NCI-H460 (cell line): Measurements from ENCODE around the gene BIRC5. TPM values are rescaled to one million over a fixed set of nuclear protein-coding genes. Genes with fewer than 3 reads are reported as not detected.
"Not testable (repeated sequence)": the region's sequence is repeated elsewhere in the genome, so short reads cannot be mapped to it uniquely, and the experiment has no call there.

ENCODE experiments used
- DNase-seq: peaks from one replicate; pipeline ENCODE4 v3.0.0-alpha.2; 2016; ENCODE audit warnings: low read depth; ENCODE audit errors: extremely low read depth
- total RNA-seq: library from RNA; depleted of rRNA; stranded (reverse); fragments of >200 nt; shearing (Covaris generic); gene quantifications from 2 replicates; pipeline ENCODE4 v1.2.3, GENCODE V29; 2014

The BIRC5 gene
- total RNA-seq, 1 experiment from 2014 or later, result 138 TPM

DNA sequence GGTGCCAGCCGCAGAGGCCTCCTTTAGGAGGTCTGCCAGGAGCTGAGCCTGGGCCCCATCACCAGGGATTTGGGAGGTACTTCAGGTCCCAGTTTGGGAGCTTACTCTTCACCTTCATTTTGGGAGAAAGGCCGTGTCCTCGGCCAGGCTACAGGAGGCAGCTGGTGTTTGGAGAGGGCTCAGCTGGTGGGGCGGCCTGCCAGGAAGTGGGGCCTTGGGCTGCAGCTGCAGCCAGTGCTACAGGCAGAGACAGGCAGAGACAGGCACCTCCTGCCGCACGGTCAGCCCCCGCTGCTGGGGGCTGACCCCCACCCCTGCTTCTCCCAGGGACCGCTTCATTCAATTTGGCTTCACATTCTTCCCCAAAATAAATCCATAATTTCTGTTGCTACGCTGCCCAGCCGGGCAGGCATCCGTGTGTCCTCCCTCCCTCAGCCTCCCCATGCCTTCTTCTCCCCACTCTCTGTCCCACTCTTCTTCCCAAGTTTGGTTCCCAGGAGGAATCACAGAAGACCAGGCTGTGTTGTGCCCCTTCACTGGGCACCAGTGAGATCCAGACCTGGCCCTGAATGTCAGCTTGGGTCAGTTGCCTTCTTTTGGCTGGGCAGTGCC is 23.5 kb downstream of the BIRC5 start:
- no peak for DNase-seq

DNA sequence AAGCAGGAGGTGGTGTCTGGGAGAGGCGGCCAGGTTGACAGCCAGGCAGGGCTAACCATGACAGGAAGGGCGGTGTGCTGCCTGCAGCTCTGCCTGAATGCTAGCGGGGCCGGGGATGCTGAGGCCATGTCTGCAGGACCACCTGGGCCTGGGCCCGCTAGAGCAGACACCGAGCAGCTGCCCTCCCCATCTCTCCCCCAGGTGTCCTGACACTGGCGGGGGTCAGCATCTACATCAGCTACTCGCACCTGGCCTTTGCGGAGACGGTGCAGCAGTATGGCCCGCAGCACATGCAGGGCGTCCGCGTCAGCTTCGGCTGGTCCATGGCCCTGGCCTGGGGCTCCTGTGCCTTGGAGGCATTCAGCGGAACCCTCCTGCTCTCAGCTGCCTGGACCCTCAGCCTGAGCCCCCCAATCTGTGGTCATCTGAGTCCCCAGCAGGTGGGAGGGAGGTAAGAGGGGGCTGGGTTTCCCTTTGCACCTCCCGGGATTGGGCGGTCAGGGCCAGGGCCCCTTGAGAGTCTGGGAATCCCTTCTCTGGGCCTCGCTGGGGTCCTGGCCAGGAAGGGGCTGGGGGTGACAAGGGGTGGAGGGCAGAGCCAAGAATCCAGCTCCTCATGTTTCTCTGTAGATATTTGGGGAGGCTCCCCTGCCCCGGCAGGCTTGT is 24.9 kb downstream of the BIRC5 start:
- DNase-seq, result no peak

DNA sequence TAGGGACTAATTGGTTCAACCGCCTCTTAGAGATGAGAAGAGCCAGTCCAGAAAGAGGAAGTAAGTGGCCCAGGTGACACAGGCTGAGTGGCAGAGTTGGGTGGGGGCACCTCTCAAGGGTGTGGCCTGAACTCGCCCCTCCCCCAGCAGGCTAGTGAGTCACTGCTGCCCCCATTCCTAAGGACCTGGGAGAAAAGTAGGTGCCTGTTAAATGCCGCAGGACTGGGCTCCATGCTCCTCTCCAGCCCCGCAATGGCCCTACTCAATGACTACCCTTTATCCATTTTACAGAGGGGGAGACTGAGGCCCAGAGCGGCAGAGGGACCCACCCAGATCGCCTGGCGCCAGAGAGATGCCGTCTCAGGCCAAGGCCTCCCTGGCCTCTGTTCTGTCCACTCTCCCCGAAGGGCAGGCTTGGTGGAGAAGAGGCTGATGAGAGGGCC is 25.5 kb downstream of the BIRC5 start:
- no peak for DNase-seq

DNA sequence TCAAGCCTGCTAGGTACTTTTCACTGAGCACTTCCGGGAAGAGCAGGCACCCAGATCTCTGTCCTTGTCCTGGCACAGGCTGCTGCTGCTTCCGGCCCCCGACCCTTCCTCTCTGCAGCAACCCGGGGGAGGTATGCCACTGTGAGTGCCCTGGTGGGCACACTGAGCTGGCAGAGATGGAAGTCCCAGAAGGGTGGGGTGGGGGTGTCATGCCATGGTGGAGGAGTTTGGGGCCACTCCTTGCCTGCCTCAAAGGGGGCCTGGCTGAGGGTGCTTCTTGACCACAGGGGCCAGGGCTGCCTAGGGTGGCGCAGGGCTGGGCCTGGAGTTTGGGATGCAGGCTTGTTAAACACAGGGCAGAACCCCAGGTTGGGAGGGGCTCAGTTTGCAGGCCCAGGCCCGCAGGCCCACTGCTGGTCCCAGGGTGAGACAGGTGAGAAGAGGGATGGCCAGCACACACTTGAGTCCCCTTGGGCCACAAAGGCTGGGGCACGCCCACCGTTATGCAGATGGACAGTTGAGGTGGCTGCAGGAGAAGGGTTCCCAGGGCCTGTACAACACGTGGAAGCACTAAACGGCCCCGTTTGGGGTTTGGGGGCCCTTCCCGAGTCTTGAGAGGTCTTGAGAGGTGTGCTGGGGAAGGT is 26.1 kb downstream of the BIRC5 start:
- no peak for DNase-seq

DNA sequence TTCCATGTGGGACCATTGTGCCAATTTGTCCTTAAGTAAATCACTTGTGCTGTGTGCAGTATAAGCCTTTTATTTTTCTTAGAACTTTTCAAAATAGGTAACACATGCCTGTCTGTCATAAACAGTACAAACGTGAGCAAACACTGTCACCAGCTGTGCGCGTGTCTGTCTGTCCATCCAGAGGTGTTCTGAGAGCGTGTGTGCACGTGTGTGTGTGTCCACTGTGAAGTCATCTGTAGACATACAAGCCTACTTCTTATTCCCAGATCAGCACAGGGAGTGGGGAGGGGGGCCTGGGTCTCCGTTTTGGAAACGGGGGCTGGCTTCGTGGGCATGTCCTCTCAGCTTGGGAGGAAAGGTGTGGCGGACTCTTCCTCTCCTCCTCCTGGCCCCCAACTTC is 26.8 kb downstream of the BIRC5 start:
- DNase-seq, result no peak

DNA sequence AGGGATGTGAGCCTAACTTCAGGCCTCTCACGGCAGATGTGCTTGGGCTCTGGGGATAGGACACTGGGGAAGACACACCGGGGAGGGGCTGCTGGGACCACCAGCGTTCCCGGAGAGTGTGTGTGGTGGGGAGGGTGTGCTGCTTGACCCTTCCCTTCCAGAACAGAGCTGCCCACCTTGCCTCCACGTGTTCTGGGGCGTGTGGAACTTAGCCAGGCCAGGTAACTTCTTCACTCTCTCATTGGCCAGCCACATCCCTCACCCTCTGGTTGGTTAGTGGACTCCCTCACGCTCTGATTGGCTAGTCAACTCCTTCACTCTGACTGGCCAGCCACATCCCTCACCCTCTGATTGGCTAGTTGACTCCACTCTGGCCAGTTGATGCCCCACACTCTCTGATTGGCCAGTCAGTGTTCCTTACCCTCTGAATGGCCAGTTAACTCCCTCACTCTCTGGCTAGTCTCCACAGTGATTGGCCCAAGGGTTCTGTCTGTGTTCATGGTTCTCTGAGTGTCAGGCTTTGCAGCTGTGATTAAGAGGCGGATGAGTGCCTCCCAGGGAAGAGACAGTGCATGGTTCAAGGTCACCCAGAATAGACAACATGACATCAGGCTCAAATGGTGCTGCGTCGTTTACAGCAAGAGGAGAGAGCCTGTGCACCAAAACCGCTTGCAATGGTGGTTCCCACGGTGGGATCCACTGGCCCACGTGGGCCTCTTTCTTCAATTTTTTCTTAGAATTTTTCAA is 27.4 kb downstream of the BIRC5 start:
- DNase-seq, result peak; percentile 16

DNA sequence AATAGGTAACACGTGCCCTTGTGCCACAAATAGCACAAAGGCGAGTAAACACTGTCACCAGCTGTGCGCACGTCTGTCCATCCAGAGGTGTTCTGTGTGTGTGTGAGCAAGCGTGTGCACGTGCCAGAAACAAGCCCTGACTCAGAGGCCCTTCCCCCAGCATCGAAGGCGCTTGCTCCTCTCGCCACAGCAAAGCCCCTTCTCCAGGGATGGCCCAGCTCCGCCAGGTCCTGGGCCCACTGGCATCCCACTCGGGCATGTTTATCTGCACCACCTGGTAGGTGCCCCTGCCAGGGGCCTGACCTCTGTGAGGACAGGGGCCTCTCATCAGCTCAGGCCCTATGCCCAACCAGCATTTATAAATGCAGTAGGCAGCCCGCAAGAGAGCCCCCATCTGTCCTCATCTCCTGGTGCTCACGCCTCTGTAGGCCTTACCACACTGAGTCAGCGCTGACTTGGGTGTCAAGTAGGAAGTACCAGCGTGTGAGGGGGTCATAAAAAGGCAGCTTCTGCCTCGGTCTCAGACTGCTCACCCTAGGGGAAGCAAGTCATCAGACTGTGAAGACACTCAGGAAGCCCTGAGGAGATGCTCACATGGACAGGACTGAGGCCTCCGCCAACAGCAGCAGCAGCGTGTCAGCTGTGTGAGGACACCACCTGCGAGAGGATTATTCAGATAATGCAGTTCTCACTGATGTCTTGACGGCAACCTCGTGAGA is 28.1 kb downstream of the BIRC5 start:
- no peak for DNase-seq

DNA sequence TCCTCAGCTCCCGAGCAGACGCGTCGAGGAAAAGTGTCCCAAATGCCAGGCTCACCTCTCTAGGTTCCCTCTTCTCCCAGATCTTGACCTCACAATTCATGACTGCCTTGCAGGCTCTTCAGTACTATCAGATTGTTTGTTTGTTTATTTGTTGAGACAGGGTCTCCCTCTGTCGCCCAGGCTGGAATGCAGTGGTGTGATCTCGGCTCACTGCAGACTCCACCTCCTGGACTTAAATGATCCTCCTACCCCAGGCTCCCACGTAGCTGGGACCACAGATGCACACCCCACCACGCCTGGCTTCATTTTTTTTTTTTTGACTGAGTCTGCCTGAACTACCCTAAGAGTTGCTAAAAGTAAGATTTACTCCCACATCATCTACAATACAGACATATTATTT is 33.3 kb downstream of the BIRC5 start:
- DNase-seq, result no peak

DNA sequence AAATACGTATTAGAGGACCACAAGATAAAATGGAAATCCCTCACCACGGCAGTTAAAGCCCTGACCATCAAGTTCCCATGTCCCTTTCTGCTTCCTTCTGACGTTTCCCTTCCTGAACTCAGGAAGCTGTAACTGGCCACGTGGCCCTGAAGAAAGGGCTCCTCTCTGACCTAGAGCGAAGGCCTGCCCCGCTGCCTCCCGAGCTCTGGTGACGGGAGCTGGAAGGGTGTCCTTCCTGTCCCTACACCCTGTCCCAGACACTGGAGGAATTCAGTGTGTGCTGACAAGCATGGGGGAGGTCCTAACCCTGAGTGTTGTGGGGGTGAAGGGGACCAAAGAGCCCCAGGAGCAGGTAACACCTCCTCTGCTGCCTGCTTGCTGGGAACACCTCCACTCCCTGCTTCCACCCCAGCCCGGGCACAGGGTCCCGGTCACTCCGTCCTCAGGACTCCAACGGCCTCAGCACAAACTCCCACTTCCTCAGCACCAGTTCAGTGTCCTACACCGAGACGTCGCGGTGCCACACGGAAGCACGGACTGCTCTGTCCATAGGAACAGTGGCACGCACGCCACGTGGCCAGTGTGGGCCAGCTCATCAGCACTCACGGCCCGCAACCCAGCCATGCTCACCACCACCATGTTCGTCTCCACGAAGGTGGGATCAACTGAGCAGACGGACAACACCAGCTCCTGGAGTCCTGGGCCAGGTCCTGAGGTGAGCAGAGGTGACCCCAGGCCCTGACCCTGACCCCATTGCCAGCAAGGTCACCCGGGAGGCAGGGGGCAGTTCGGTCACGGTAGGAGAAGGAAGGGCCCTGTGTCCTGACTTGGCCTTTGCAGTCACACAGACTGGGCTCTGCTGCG is 34.2 kb downstream of the BIRC5 start:
- DNase-seq, result no peak

DNA sequence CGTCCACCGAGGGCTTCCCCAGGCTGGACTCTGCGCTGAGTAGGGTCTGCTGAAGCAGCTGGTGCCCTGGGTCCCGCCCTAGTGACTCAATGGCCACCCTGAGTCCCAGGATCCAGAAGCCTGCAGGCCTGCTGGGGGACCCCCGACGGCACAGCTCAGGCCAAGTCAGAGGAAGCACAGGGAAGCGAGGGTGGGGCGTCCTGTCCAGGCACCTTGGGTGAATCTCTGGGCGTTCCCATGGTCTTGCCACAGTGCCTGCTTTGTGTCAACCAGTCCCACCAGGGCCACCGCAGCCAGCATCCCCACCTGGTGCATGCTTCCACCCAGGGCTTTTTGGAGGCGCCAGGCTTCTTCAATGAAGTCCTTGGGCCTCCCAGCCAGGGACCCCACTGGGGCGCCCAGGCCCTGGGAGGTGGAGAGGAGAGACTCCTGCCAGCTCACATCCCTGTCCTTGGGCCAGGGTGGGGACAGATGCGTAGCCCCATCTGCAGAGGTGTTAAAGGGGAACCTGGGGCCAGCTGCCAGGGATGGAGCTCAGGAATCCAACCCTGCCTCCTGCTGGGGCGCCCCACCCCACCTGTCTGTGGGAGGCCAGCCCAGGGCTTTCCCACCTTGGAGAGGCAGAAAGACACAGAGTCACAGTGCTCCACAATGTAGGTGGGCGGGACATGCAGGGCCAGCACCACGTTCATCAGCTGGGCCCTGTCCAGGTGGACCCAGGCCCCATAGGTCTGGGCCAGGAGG is 35.2 kb downstream of the BIRC5 start:
- no peak for DNase-seq

DNA sequence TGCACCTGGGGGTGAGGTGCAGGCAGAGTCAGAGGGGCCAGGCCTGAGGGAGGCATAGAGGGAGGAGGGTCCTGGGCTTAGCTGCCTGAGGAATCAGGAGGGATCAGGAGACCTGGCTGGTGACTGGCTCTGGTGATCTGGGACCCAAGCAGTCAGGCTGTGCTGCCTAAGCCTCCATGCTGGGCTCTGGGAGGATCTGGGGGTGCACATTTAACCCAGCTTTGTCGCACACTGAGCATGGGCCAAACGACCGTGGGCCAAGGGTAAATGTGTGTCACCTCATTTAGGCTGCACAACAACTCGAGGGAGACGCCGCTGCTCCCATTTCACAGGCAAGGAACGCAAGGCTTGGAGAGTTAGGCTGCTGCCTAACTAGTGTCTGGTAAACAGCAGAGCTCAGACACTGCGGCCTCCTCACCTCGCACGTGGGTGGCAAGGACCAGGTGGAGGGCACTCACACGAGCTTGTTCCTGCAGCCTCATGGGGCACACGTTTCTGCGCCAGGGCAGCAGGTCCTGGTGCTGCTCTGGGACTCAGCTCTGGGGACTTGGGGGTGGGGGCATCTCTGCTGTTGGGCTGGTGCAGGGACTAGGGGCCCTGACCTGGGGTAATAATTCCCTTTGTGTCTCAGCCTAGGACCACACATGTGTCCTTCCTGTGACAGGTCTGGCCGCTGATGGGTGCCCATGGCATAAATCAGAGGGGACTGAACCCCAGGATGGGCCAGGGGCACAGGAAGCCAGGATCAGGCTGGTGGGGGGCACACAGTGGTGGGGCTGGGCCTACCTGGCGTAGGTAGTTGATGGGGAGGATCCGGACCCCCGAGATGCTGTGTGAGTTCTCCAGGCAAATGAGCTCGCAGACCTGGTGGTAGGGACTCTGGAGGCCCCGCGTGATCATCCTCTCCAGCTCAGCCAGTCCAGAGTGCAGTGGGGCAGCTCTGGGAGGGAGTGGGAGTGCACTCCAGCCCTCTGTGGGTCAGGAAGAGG is 36.1 kb downstream of the BIRC5 start:
- no peak for DNase-seq

DNA sequence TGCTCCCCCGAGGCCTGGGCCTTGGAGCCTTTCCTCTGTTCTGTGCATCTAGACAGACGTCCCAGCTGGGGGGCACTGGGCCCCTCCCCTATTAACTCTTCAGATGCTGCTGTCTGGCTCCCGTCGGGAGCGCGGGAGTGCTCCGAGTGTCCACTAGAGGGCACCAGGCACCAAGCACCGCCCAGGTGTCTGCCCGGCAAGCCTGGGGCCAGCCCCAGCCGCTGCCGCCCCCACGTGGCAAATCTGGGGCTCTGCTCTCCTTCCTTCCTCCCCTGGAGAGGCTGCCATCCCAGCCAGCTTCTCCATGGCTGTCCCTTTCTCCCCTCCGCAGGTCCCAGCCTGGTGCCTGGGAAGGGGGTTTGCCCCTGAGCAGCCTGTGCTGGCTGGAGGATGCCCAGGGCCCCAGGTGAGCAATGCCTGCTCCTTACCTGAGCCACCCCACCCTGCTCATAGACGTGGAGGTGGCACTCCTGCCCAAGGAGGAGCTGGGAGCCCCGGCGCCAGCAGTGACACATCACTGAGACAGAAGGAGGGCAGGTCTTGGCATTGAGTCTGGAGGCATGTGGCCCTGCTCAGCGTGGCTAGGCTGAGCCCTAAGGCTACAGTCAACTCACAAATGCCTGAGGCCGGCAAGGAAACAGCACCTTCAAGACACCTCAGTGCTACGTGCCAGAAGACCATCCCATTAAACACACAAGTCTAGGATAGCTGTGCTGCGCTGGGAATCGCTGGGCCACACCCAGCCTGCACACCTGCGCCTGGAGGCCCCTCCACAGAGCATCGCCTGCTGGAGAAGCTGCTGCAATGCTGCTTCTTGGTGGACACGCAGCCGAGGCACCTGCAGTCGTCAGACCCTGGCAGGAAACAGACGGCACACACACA is 37.1 kb downstream of the BIRC5 start:
- DNase-seq, result peak; percentile 86

DNA sequence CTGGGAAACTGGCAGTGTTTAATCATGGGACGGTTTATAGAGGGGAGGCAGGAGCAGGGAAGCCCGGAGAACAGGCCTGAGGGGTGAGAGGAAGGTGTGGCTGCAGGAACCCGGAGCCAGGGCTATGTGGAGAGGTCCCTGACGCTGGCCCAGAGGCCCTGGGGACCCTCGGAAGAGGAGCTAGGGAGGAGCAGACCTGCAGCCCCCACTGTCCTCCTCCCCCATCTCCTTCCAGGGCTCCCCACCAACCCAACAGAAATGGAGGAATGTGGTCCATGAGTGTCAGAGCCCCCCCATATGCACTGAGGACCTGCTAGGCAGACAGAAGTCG is 37.7 kb downstream of the BIRC5 start:
- no peak for DNase-seq

DNA sequence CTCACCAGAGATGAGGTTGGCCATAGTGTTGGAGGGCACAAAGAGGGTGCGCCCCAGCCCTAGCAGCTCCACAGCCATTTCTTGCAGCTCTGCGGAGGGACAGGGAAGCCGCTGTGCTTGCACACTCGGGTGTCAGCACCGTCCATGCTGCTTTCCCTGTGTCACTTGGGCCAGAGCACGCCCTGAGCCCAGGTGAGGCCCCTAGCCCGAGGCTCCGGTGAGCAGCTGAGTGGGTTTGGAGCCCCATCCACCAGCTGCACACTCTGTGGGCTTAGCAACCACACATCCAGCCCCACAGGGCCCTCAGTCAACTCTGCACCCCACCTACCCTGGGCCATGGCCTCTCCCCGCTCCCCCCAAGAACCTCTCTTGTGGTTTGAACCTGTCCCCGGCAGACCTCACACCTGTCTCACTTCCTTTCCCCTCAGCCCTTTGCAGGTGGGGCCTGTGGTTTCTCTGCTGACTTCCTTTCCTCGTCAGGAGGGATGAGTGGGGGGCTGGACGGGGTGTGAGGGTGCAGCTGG is 38.1 kb downstream of the BIRC5 start:
- DNase-seq, result no peak

DNA sequence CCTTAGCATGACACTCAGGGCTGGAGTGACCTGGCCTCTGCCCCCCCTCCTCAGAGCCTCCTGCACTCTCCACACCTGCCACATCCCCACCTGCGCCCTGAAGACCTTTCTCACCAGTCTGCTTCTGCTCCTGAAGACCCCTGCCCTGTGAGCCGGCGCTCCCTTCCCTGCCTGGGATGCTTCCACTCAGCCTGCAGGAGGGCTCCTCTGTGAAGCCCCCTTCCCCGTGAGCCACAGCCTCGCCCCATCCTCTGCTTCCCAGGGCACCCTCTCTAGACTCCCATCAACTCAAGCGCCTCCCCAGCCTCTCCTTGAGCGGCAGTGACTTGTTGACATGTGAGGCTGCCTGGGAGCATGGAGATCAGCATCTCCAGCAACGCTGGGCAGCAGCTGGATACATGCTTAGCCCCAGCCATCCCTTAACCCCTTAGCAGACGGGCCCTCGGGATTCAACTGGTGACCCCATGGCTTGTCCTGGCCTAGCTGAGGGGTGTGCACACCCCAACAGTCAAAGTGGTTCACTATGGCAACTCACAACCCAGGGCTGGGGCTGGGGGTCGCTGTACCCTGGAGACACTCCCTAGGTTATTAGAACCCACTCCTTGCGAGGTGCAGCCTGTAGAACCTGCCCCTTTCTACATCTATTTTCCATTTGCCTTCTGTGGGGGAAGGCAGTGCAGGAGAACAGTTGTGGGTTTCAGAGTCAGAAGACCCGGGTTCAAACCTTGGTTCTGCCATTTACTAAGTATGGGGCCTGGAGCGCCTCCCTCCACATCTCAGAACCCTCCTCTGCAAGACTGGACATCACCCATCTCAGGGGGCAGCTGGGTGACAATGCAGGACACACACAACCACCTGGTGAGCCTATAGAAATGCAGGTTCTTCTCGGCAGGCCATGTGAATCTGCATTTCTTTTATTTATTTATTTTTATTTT is 38.9 kb downstream of the BIRC5 start:
- no peak for DNase-seq

DNA sequence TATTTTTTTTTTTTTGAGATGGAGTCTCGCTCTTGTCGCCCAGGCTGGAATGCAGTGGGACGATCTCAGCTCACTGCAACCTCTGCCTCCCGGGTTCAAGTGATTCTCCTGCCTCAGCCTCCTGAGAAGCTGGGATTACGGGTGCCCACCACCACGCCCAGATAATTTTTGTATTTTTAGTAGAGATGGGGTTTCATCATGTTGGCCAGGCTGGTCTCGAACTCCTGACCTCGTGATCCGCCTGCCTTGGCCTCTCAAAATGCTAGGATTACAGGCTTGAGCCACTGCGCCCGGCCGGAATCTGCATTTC is 39.5 kb downstream of the BIRC5 start:
- not testable (repeated sequence) for DNase-seq
